B cell (primary cell): ENCODE measurements around the gene TMPRSS13. TPM values are rescaled to one million over a fixed set of nuclear protein-coding genes. Genes with fewer than 3 reads are reported as not detected.

Experiments
- ATAC-seq: fragments of 200-7000 bp; cut with Tn5 transposase; one replicate; pipeline ENCODE4 v1.10.0; 2021; ENCODE audit warnings: low read depth, mild to moderate bottlenecking, moderate number of reproducible peaks, moderate library complexity
- CTCF ChIA-PET: fragments of 350-600 bp; sonication (Branson Sonifier 250); formaldehyde crosslinking; loops from one replicate; lab custom pipeline; 2021; ENCODE audit warnings: antibody characterized with exemption, inconsistent platforms; lab: Charles Lee
- POLR2A ChIA-PET: fragments of 350-600 bp; sonication (Branson Sonifier 250); formaldehyde crosslinking; loops from one replicate; lab custom pipeline; 2021; ENCODE audit warnings: antibody characterized with exemption; lab: Charles Lee
- DNase-seq: peaks from one replicate; pipeline ENCODE4 v3.0.0; 2013
- H2AFZ ChIP-seq: 2 replicates; pipeline ENCODE4 v1.6.1; 2012; ENCODE audit warnings: mild to moderate bottlenecking, low read depth, low read length; ENCODE audit not compliant: insufficient read depth, poor library complexity, severe bottlenecking
- H3K27ac ChIP-seq, 2 donors: 1 replicate in 1 of 2; 2 replicates in 1 of 2; pipeline ENCODE4 v1.5.1; 2012 to 2013; ENCODE audit warnings: low read length in 2 of 2, mild to moderate bottlenecking in 2 of 2, moderate library complexity in 1 of 2
- H3K27me3 ChIP-seq, 4 experiments: fragments of 200-600 bp in 1 of 4; sonication (generic) in 1 of 4; replicated peaks in 1 of 4; 1 replicate in 2 of 4; 2 replicates in 2 of 4; pipeline versions ENCODE4 v1.6.1 to v1.7.0; 2013 to 2016; ENCODE audit warnings: low read length in 3 of 4, mild to moderate bottlenecking in 2 of 4, mixed read lengths in 1 of 4, moderate library complexity in 1 of 4; ENCODE audit not compliant: insufficient read depth in 4 of 4, control insufficient read depth in 3 of 4; ENCODE audit errors: control extremely low read depth in 1 of 4
- H3K36me3 ChIP-seq, 2 experiments: replicated peaks in 1 of 2; 1 replicate in 1 of 2; 2 replicates in 1 of 2; pipeline versions ENCODE4 v1.6.1 to v1.7.1; 2013; ENCODE audit warnings: low read length in 1 of 2; ENCODE audit not compliant: insufficient read depth in 2 of 2, control insufficient read depth in 1 of 2; ENCODE audit errors: control extremely low read depth in 1 of 2, extremely low read depth in 1 of 2
- H3K4me1 ChIP-seq, 2 donors: fragments of 200-600 bp in 1 of 2; sonication (generic) in 1 of 2; 1 replicate in 1 of 2; 2 replicates in 1 of 2; pipeline versions ENCODE4 v1.5.1 to v1.6.1; 2013 to 2017; ENCODE audit warnings: low read length in 2 of 2; ENCODE audit not compliant: control insufficient read depth in 2 of 2, insufficient read depth in 2 of 2
- H3K4me2 ChIP-seq: replicated peaks from 2 replicates; pipeline ENCODE3; 2012; ENCODE audit warnings: mild to moderate bottlenecking, low read depth, low read length; ENCODE audit not compliant: poor library complexity, severe bottlenecking
- H3K4me3 ChIP-seq, 5 experiments: fragments of 200-600 bp in 1 of 5; sonication (generic) in 1 of 5; 1 replicate in 3 of 5; 2 replicates in 2 of 5; pipeline versions ENCODE4 v1.5.1 to v1.7.0; 2011 to 2016; ENCODE audit warnings: low read length in 4 of 5, mild to moderate bottlenecking in 4 of 5, low read depth in 2 of 5, control low read depth in 1 of 5, moderate library complexity in 1 of 5; ENCODE audit not compliant: insufficient read depth in 1 of 5; ENCODE audit errors: control extremely low read depth in 1 of 5, extremely low read depth in 1 of 5
- H3K79me2 ChIP-seq: fragments of 200-600 bp; sonication (generic); one replicate; pipeline ENCODE4 v1.6.0; 2016; ENCODE audit warnings: low read length; ENCODE audit not compliant: control insufficient read depth, insufficient read depth
- H3K9ac ChIP-seq: fragments of 200-600 bp; sonication (generic); 2 replicates; pipeline ENCODE4 v1.6.1; 2017; ENCODE audit warnings: mild to moderate bottlenecking, low read length, moderate library complexity
- H3K9me3 ChIP-seq, 3 donors: one replicate each; pipeline versions ENCODE4 v1.6.1 to v1.7.1; 2013; ENCODE audit warnings: low read length in 2 of 3; ENCODE audit not compliant: control insufficient read depth in 2 of 3, insufficient read depth in 1 of 3; ENCODE audit errors: control extremely low read depth in 1 of 3
- H4K20me1 ChIP-seq: 2 replicates; pipeline ENCODE4 v1.6.0; 2012; ENCODE audit warnings: mild to moderate bottlenecking, low read length; ENCODE audit not compliant: insufficient read depth, control insufficient read depth, poor library complexity, severe bottlenecking
- H3K27ac Mint-ChIP-seq: one replicate; pipeline ENCODE4 v1.8.0; 2021; ENCODE audit warnings: mixed read lengths
- H3K27me3 Mint-ChIP-seq: one replicate; pipeline ENCODE4 v1.8.0; 2021; ENCODE audit warnings: mixed read lengths
- H3K4me1 Mint-ChIP-seq: one replicate; pipeline ENCODE4 v1.8.0; 2021; ENCODE audit warnings: mixed read lengths
- H3K4me3 Mint-ChIP-seq: one replicate; pipeline ENCODE4 v1.8.0; 2021; ENCODE audit warnings: mixed read lengths
- H3K9me3 Mint-ChIP-seq: one replicate; pipeline ENCODE4 v1.8.0; 2022; ENCODE audit warnings: mixed read lengths; ENCODE audit not compliant: insufficient read depth
- CTCF ChIP-seq: fragments of 200-600 bp; IDR thresholded peaks from one replicate; pipeline ENCODE4 v1.8.0; 2022; ENCODE audit warnings: antibody characterized with exemption, mild to moderate bottlenecking
- EZH2 ChIP-seq: IDR thresholded peaks from 2 replicates; pipeline ENCODE4 v1.6.1; 2012; ENCODE audit warnings: borderline replicate concordance, low read depth, mild to moderate bottlenecking, moderate library complexity, low read length; ENCODE audit not compliant: insufficient read depth, poor library complexity, severe bottlenecking
- WGBS: methylation state at CpG from one replicate; pipeline ENCODE4 v1.1.5; 2013; ENCODE audit warnings: missing lambda C conversion rate; ENCODE audit not compliant: insufficient coverage; 5-methylcytosine and 5-hydroxymethylcytosine counted together
- intact Hi-C: fragments of 100-400 bp; cut with micrococcal nuclease; formaldehyde crosslinking; loops from one replicate; pipeline ENCODE4 v1.10.0; 2022
- polyA plus RNA-seq: library from polyadenylated mRNA; depleted of rRNA; stranded (reverse); fragments of >200 nt; gene quantifications from 2 replicates; pipeline ENCODE4 v1.2.3, GENCODE V29; 2012
- total RNA-seq, 2 donors: library from RNA; stranded (reverse); fragments of 120-200 nt in 1 of 2; gene quantifications; 1 replicate in 1 of 2; 2 replicates in 1 of 2; pipeline versions ENCODE4 v1.2.3 to v1.2.4, GENCODE V29; 2013 to 2022

TMPRSS13 gene
- total and polyA plus RNA-seq, 2 donors (not counting 1 experiment from before 2014, with no cell fraction given): 2.4 to 8.0 TPM

DNA sequence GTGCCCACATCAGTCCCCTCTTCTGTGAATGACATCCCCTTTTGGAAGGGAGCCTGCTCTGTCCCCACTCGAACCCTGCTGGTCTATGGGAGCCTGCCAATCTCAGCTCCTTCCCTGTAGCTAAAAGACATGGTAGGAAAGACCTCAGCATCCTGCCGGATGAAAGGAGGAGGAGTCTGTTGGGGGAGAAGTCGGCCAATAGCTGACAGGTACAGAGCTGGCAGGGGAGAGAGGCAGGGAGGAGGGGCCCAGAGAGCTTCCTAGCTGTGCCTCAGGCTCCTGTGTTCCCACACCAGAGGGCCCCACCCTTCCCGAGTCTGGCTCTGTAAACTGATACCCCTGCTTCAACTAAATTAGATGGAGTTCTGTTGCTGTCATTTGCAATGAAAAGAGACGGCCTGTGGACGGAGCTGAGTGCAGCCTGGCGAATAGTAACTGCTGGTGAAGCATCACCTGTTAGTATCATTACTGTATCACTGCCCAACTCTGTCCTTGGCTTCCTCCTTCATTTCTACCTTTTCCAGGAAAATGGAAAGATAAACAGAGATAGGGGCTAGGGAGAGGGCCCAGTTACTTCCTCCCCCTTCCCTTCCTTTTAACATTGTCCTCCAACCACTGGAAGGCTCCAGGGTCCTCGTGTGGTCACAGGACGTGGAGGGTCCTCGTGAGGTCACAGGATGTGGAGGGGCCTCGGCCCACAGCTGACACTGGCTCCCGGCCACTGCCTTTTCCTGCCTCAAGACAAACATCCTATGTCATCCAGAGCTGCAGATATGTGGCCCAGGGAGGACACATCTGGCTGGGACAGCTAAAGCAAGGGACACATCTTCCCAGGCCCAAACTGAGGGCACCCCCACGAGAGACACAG, 67.8 kb downstream of the TMPRSS13 start:
- Mint-ChIP-seq H3K4me1 (no peaks in the 10 kb centered on the region), H3K4me3 (no peak overlapping the region), H3K27ac (no peak overlapping the region), H3K27me3 (peaks cover 25% of the 10 kb centered on the region), H3K9me3 (no peaks in the 10 kb centered on the region)
- CTCF ChIA-PET: interaction anchor here (1.0 to 1.2 kb wide), 3 partner anchors 11 to 192 kb away, joined by 3 to 4 read pairs (median 3); no protein-coding TSS in a partner anchor
- Histone ChIP-seq H3K4me3 (no peak overlapping the region), H3K4me1 (no peaks in the 10 kb centered on the region), H3K4me2 (no peak overlapping the region), H3K27me3 (peaks cover 0 to 3% (median 0%) of the 10 kb centered on the region in 4 experiments), H3K9me3 (peaks cover 0 to 3% (median 0%) of the 10 kb centered on the region in 3 donors), H2AFZ (no peak overlapping the region), H3K9ac (no peak overlapping the region), H3K27ac (no peak overlapping the region), H4K20me1 (no peaks in the 10 kb centered on the region), H3K36me3 (no peaks in the 10 kb centered on the region), H3K79me2 (no peaks in the 10 kb centered on the region)
- intact Hi-C loops: no loop called here
- POLR2A ChIA-PET: no interaction called here
- TF ChIP-seq EZH2: no peak
- no peak for TF ChIP-seq CTCF
- DNase-seq (no peak), ATAC-seq (no peak)
- WGBS: 57% methylated on average over 12 of the region's 13 CpGs

DNA sequence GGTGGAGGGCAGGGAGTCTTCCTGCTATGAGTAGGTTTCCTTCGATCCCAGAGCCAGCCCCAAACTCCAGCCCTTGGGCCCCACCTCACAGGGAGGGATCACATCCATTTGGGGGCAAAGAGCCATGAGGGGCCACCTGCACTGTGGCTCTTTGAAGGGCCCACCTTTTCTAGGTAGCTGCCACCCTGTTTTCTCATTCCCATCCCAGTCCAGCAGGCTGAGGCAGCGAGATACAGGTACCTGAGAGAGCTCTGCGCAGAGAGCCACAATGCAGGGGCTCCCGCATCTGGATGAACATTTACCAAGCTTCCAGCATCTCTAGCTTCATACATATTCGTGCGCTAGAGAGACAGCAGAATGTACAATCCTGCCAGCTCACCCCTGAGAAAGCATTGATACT, 69.1 kb downstream of the TMPRSS13 start:
- H3K4me1 Mint-ChIP-seq: no peaks in the 10 kb centered on the region
- H3K36me3 ChIP-seq: no peaks in the 10 kb centered on the region
- no peak overlapping the region for H3K27ac Mint-ChIP-seq
- ATAC-seq (no peak), DNase-seq (no peak)
- peaks cover 30% of the 10 kb centered on the region for H3K27me3 Mint-ChIP-seq
- no peak for TF ChIP-seq CTCF
- no peak for TF ChIP-seq EZH2
- no peaks in the 10 kb centered on the region for H4K20me1 ChIP-seq
- ChIA-PET POLR2A (no interaction called here), CTCF (interaction anchor here (1.0 to 1.2 kb wide), 2 partner anchors 13 to 193 kb away, joined by 3 to 4 read pairs; no protein-coding TSS in a partner anchor)
- H3K4me3 Mint-ChIP-seq: no peak overlapping the region
- H3K4me1 ChIP-seq: no peaks in the 10 kb centered on the region
- H3K9me3 ChIP-seq: peaks cover 0 to 3% (median 0%) of the 10 kb centered on the region in 3 donors
- no peak overlapping the region for H3K4me2 ChIP-seq
- H3K27me3 ChIP-seq: peaks cover 0 to 8% (median 0%) of the 10 kb centered on the region in 4 experiments
- intact Hi-C loops: no loop called here
- H3K27ac ChIP-seq: no peak overlapping the region
- H3K9me3 Mint-ChIP-seq: no peaks in the 10 kb centered on the region
- H3K79me2 ChIP-seq: no peaks in the 10 kb centered on the region
- 63% methylated on average over 4 of the region's 6 CpGs for WGBS
- no peak overlapping the region for H3K9ac ChIP-seq
- H3K4me3 ChIP-seq: no peak overlapping the region
- no peak overlapping the region for H2AFZ ChIP-seq
